K562 (cell line): Measurements from ENCODE around the gene ZG16B. TPM values are rescaled to one million over a fixed set of nuclear protein-coding genes. Genes with fewer than 3 reads are reported as not detected.

Experiments
- ATAC-seq: fragments of 200-7000 bp; cut with Tn5 transposase; 3 replicates; pipeline ENCODE4 v1.9.1; 2020; ENCODE audit warnings: moderate library complexity
- BruUV-seq: library from RNA; stranded (reverse); fragments of 400-500 nt; replicated peaks from 2 replicates; lab custom pipeline; 2021; lab: Mats Ljungman, UMichigan
- CTCF ChIA-PET: fragments of 300-600 bp; formaldehyde crosslinking; extraction: SDS; loops from one replicate; lab custom pipeline; 2021; ENCODE audit warnings: low intra/inter-chr PET ratio; lab: Yijun Ruan, JAX
- POLR2A ChIA-PET: fragments of 300-600, 350-650 bp; sonication (Branson Sonifier 250); formaldehyde crosslinking; extraction: SDS; loops from one replicate; lab custom pipeline; 2021; ENCODE audit warnings: antibody characterized with exemption, inconsistent platforms; lab: Yijun Ruan, JAX
- DNase-seq, 4 experiments: peaks; one replicate each; pipeline versions ENCODE4 v3.0.0 to v3.0.0-alpha.2; 2011 to 2018; ENCODE audit warnings: low spot score in 3 of 4, mixed read lengths in 3 of 4; ENCODE audit errors: extremely low read depth in 1 of 4
- FAIRE-seq: peaks from 2 replicates; lab custom pipeline; 2011; peaks lifted over from hg19 to GRCh38; lab: Jason Lieb, UNC
- H2AFZ ChIP-seq: 2 replicates; pipeline ENCODE4 v1.6.0; 2011; ENCODE audit warnings: low read depth, low read length, control low read depth, inconsistent platforms
- H3K27ac ChIP-seq: fragments of 200-600 bp; 3 replicates; pipeline ENCODE4 v1.8.0; 2011; ENCODE audit warnings: low read depth, mild to moderate bottlenecking, control low read depth, inconsistent platforms, low read length, moderate library complexity, mixed read lengths; ENCODE audit errors: extremely low read depth
- H3K27me3 ChIP-seq, 2 experiments: fragments of 300-600 bp in 1 of 2; 2 replicates in 1 of 2; 3 replicates in 1 of 2; pipeline versions ENCODE4 v1.6.0 to v1.8.0; 2011; ENCODE audit warnings: inconsistent platforms in 2 of 2, low read length in 2 of 2, mild to moderate bottlenecking in 1 of 2, mixed read lengths in 1 of 2, moderate library complexity in 1 of 2; ENCODE audit not compliant: control insufficient read depth in 2 of 2, insufficient read depth in 2 of 2
- H3K36me3 ChIP-seq: fragments of 300-600 bp; 3 replicates; pipeline ENCODE4 v1.8.0; 2011; ENCODE audit warnings: mild to moderate bottlenecking, low read length, inconsistent platforms; ENCODE audit not compliant: control insufficient read depth, insufficient read depth
- H3K4me1 ChIP-seq, 2 experiments: fragments of 200-600 bp in 1 of 2; replicated peaks in 1 of 2; 2 replicates in 1 of 2; 3 replicates in 1 of 2; pipeline versions ENCODE4 v1.5.1 to v1.8.0; 2011; ENCODE audit warnings: inconsistent platforms in 2 of 2, low read length in 2 of 2, mild to moderate bottlenecking in 1 of 2, mixed read lengths in 1 of 2, moderate library complexity in 1 of 2; ENCODE audit not compliant: control insufficient read depth in 2 of 2, insufficient read depth in 2 of 2
- H3K4me2 ChIP-seq: 2 replicates; pipeline ENCODE4 v1.6.1; 2011; ENCODE audit warnings: low read length, control low read depth, inconsistent platforms, mixed read lengths; ENCODE audit not compliant: insufficient read depth
- H3K4me3 ChIP-seq: fragments of 200-600 bp; sonication (generic), shearing (Covaris generic); 2 replicates; pipeline ENCODE4 v1.5.1; 2016; ENCODE audit warnings: control low read depth, inconsistent platforms
- H3K79me2 ChIP-seq: fragments of 200-600 bp; 3 replicates; pipeline ENCODE4 v1.8.0; 2011; ENCODE audit warnings: low read length, inconsistent platforms; ENCODE audit not compliant: control insufficient read depth, insufficient read depth
- H3K9ac ChIP-seq, 2 experiments: 2 replicates each; pipeline versions ENCODE4 v1.6.0 to v1.6.1; 2011; ENCODE audit warnings: low read depth in 2 of 2, low read length in 2 of 2, control low read depth in 1 of 2, inconsistent platforms in 1 of 2, mild to moderate bottlenecking in 1 of 2, mixed read lengths in 1 of 2; ENCODE audit not compliant: insufficient read depth in 1 of 2
- H3K9me1 ChIP-seq: one replicate; pipeline ENCODE4 v1.6.0; 2011; ENCODE audit warnings: inconsistent platforms, mild to moderate bottlenecking, low read length, moderate library complexity; ENCODE audit not compliant: control insufficient read depth, insufficient read depth
- H3K9me3 ChIP-seq: replicated peaks from 2 replicates; pipeline ENCODE4 v1.5.1; 2011; ENCODE audit warnings: low read depth, low read length, inconsistent platforms; ENCODE audit not compliant: control insufficient read depth, insufficient read depth
- H4K20me1 ChIP-seq: replicated peaks from 2 replicates; pipeline ENCODE4 v1.6.1; 2011; ENCODE audit warnings: low read length, inconsistent platforms, mixed read lengths; ENCODE audit not compliant: control insufficient read depth, insufficient read depth
- EGR1 ChIP-seq: fragments of 450-650 bp; conservative IDR thresholded peaks from 2 replicates; pipeline ENCODE4 v1.6.1; 2017; ENCODE audit warnings: mild to moderate bottlenecking
- NEUROD1 ChIP-seq: fragments of 150-350 bp; IDR thresholded peaks from 2 replicates; pipeline ENCODE4 v1.6.1; 2014; ENCODE audit warnings: borderline replicate concordance, low read length, low read depth; ENCODE audit not compliant: partially characterized antibody
- PRDM10 ChIP-seq: fragments of 450-650 bp; IDR thresholded peaks from 2 replicates; pipeline ENCODE4 v1.6.1; 2018; ENCODE audit not compliant: partially characterized antibody
- PREB ChIP-seq: sonication (generic); formaldehyde crosslinking; IDR thresholded peaks from 2 replicates; pipeline ENCODE4 v1.8.1; 2023; ENCODE audit warnings: mild to moderate bottlenecking, missing genetic modification reagents
- ZNF174 ChIP-seq: fragments of 250-450 bp; sonication (Bioruptor Pico); IDR thresholded peaks from 2 replicates; pipeline ENCODE4 v1.4.0; 2020; ENCODE audit warnings: mild to moderate bottlenecking
- ZNF316 ChIP-seq: fragments of 450-650 bp; IDR thresholded peaks from 2 replicates; pipeline ENCODE4 v1.6.1; 2016
- WGBS: fragments of 100-300 bp; shearing (Covaris generic); methylation state at CpG from one replicate; pipeline ENCODE4 v1.1.6; 2016; ENCODE audit warnings: low coverage, mixed read lengths; ENCODE audit not compliant: insufficient coverage; ENCODE audit errors: missing lambda C conversion rate; 5-methylcytosine and 5-hydroxymethylcytosine counted together
- in situ Hi-C: fragments of 300-500 bp; cut with MboI; formaldehyde crosslinking; loops from 4 replicates; pipeline ENCODE4 v1.15.0; 2018; ENCODE audit warnings: inconsistent platforms, mixed read lengths
- intact Hi-C: fragments of 100-400 bp; cut with micrococcal nuclease; formaldehyde crosslinking; loops from 2 replicates; pipeline ENCODE4 v1.14.2; 2022
- polyA plus RNA-seq, 8 experiments: library from polyadenylated mRNA; depleted of rRNA in 4 of 8; stranded (reverse) in 5 of 8; unstranded in 3 of 8; fragments of >200 nt; fragmentation: Nextera tagmentation in 2 of 8; fragmentation: Illumina TruSeq in 1 of 8; extraction: Ambion mirVana in 2 of 8; extraction: Trizol in 1 of 8; gene quantifications; 2 replicates each; pipeline versions ENCODE4 v1.2.1 to v1.2.3, GENCODE V29; 2011 to 2014; ENCODE audit warnings: inconsistent platforms in 1 of 8, missing spikeins in 1 of 8
- total RNA-seq, 7 experiments: library from RNA; depleted of rRNA in 6 of 7; stranded (reverse); fragments of >200 nt in 6 of 7; fragmentation: Illumina TruSeq in 2 of 7; extraction: Trizol in 2 of 7; gene quantifications; 2 replicates each; pipeline versions ENCODE4 v1.2.1 to v1.2.3, GENCODE V29; 2011 to 2021; ENCODE audit warnings: low replicate concordance in 1 of 7

Gene ZG16B
- total and polyA plus RNA-seq, 9 of the 15 experiments (the other 6 are each of a cell fraction or from before 2014, with no cell fraction given): 0.25 to 0.43 (median 0.34) TPM; not detected in 5

- H3K9me1 ChIP-seq: no peaks in the 10 kb centered on the region
- H3K4me2 ChIP-seq: no peak overlapping the region
- H3K27me3 ChIP-seq: peaks cover 2 to 19% of the 10 kb centered on the region in 2 experiments; a peak in 1 of 5 replicates
- no peak overlapping the region for H3K4me3 ChIP-seq
- FAIRE-seq (no peak), DNase-seq (no peak), ATAC-seq (no peak)
- H3K27ac ChIP-seq: no peak overlapping the region
- peak; percentile 59 for TF ChIP-seq EGR1
- TF ChIP-seq NEUROD1: no peak
- peak; percentile 39 for TF ChIP-seq PRDM10
- TF ChIP-seq PREB (CRISPR knock-in tag): no peak
- no peak for TF ChIP-seq ZNF174 (CRISPR knock-in tag)
- TF ChIP-seq ZNF316: no peak
- intact Hi-C loops: no loop called here
- no TSS peak for BruUV-seq
- no peaks in the 10 kb centered on the region for H3K9me3 ChIP-seq
- 15% methylated on average over 12 of the region's 12 CpGs for WGBS
- peaks cover 3 to 41% of the 10 kb centered on the region in 2 experiments; a peak in 3 of 5 replicates for H3K4me1 ChIP-seq
- no peak overlapping the region for H2AFZ ChIP-seq
- H4K20me1 ChIP-seq: no peaks in the 10 kb centered on the region; the same call in 1 of the 2 replicates
- H3K9ac ChIP-seq: no peak overlapping the region
- in situ Hi-C loops: no loop called here
- no peaks in the 10 kb centered on the region for H3K36me3 ChIP-seq
- no peaks in the 10 kb centered on the region for H3K79me2 ChIP-seq
- CTCF ChIA-PET: no interaction called here
- POLR2A ChIA-PET: interaction anchor here (0.7 kb wide), 1 partner anchor 41 kb away, joined by 3 read pairs; no protein-coding TSS in a partner anchor
Measured at GRCh38 chr16:2840914-2841313, 10.8 kb downstream of the ZG16B start.
